IMR-90 (cell line): ENCODE data around the gene NCBP2L. TPM values are rescaled to one million over a fixed set of nuclear protein-coding genes. Genes with fewer than 3 reads are reported as not detected.

Source experiments
- ATAC-seq: fragments of 200-7000 bp; cut with Tn5 transposase; 2 replicates; pipeline ENCODE4 v1.9.1; 2020; ENCODE audit warnings: low read depth, mild to moderate bottlenecking, moderate library complexity
- BruUV-seq: library from RNA; stranded (reverse); fragments of 400-500 nt; replicated peaks from 2 replicates; lab custom pipeline; 2021; lab: Mats Ljungman, UMichigan
- CTCF ChIA-PET: fragments of 300-600 bp; formaldehyde crosslinking; extraction: SDS; loops from one replicate; lab custom pipeline; 2021; ENCODE audit warnings: antibody characterized with exemption; lab: Yijun Ruan, JAX
- POLR2A ChIA-PET: fragments of 300-600 bp; sonication (Branson Sonifier 250); formaldehyde crosslinking; loops from one replicate; lab custom pipeline; 2022; ENCODE audit warnings: antibody characterized with exemption; ENCODE audit not compliant: unreplicated experiment; lab: Charles Lee
- DNase-seq: peaks from one replicate; pipeline ENCODE4 v3.0.0; 2013
- H2AFZ ChIP-seq: replicated peaks from 2 replicates; pipeline ENCODE3; 2013; ENCODE audit warnings: low read length, mild to moderate bottlenecking; ENCODE audit not compliant: poor library complexity
- H2AK5ac ChIP-seq: 2 replicates; pipeline ENCODE4 v1.6.1; 2013; ENCODE audit warnings: low read depth, low read length, inconsistent platforms
- H2AK9ac ChIP-seq: replicated peaks from 2 replicates; pipeline ENCODE3; 2013; ENCODE audit warnings: mild to moderate bottlenecking, low read depth, low read length, moderate library complexity; ENCODE audit not compliant: poor library complexity
- H2BK120ac ChIP-seq: 2 replicates; pipeline ENCODE4 v1.6.1; 2013; ENCODE audit warnings: low read depth, low read length, inconsistent platforms
- H2BK15ac ChIP-seq: 3 replicates; pipeline ENCODE4 v1.6.1; 2013; ENCODE audit warnings: low read depth, low read length, inconsistent platforms
- H2BK20ac ChIP-seq: 2 replicates; pipeline ENCODE4 v1.6.1; 2013; ENCODE audit warnings: low read depth, mild to moderate bottlenecking, inconsistent platforms, low read length, moderate library complexity
- H2BK5ac ChIP-seq: 2 replicates; pipeline ENCODE4 v1.6.1; 2013; ENCODE audit warnings: mild to moderate bottlenecking, low read depth, low read length, inconsistent platforms; ENCODE audit not compliant: poor library complexity, severe bottlenecking
- H3K14ac ChIP-seq: replicated peaks from 2 replicates; pipeline ENCODE4 v1.6.1; 2013; ENCODE audit warnings: low read depth, low read length, inconsistent platforms
- H3K18ac ChIP-seq: 2 replicates; pipeline ENCODE4 v1.6.1; 2013; ENCODE audit warnings: low read depth, low read length, control low read depth
- H3K23ac ChIP-seq: 2 replicates; pipeline ENCODE4 v1.6.1; 2013; ENCODE audit warnings: low read depth, low read length, inconsistent platforms
- H3K27ac ChIP-seq: 2 replicates; pipeline ENCODE4 v1.5.1; 2013; ENCODE audit warnings: mild to moderate bottlenecking, control low read depth, low read length; ENCODE audit not compliant: insufficient read depth
- H3K27me3 ChIP-seq: 2 replicates; pipeline ENCODE4 v1.6.1; 2013; ENCODE audit warnings: low read length; ENCODE audit not compliant: control insufficient read depth, insufficient read depth
- H3K36me3 ChIP-seq: 2 replicates; pipeline ENCODE4 v1.6.1; 2013; ENCODE audit warnings: low read length, mixed read lengths; ENCODE audit not compliant: control insufficient read depth, insufficient read depth
- H3K4ac ChIP-seq: 2 replicates; pipeline ENCODE4 v1.6.1; 2013; ENCODE audit warnings: low read depth, low read length, inconsistent platforms
- H3K4me1 ChIP-seq: 2 replicates; pipeline ENCODE4 v1.6.1; 2013; ENCODE audit warnings: low read length, mixed read lengths; ENCODE audit not compliant: control insufficient read depth, insufficient read depth
- H3K4me2 ChIP-seq: 2 replicates; pipeline ENCODE4 v1.6.1; 2013; ENCODE audit warnings: low read depth, mild to moderate bottlenecking, control low read depth, low read length, moderate library complexity
- H3K4me3 ChIP-seq: 2 replicates; pipeline ENCODE4 v1.5.1; 2013; ENCODE audit warnings: low read depth, mild to moderate bottlenecking, control low read depth, low read length, moderate library complexity; ENCODE audit not compliant: insufficient read depth
- H3K56ac ChIP-seq: 2 replicates; pipeline ENCODE4 v1.6.1; 2013; ENCODE audit warnings: low read length, inconsistent platforms; ENCODE audit not compliant: insufficient read depth; ENCODE audit errors: extremely low read depth
- H3K79me1 ChIP-seq, 2 experiments: 2 replicates each; pipeline ENCODE4 v1.6.1; 2013; ENCODE audit warnings: low read length in 2 of 2, inconsistent platforms in 1 of 2, low read depth in 1 of 2
- H3K9ac ChIP-seq: 2 replicates; pipeline ENCODE4 v1.6.1; 2013; ENCODE audit warnings: low read depth, low read length, control low read depth
- H3K9me1 ChIP-seq: 2 replicates; pipeline ENCODE4 v1.6.1; 2013; ENCODE audit warnings: low read length, inconsistent platforms; ENCODE audit not compliant: insufficient read depth
- H3K9me3 ChIP-seq: 2 replicates; pipeline ENCODE4 v1.6.1; 2013; ENCODE audit warnings: low read length; ENCODE audit not compliant: control insufficient read depth, insufficient read depth
- H4K20me1 ChIP-seq: 2 replicates; pipeline ENCODE4 v1.6.1; 2013; ENCODE audit warnings: low read length, inconsistent platforms; ENCODE audit not compliant: insufficient read depth
- H4K5ac ChIP-seq: 2 replicates; pipeline ENCODE4 v1.6.1; 2013; ENCODE audit warnings: mild to moderate bottlenecking, low read depth, low read length, control low read depth
- H4K8ac ChIP-seq, 2 experiments: 2 replicates each; pipeline ENCODE4 v1.6.1; 2013; ENCODE audit warnings: low read depth in 2 of 2, low read length in 2 of 2, control low read depth in 1 of 2, inconsistent platforms in 1 of 2
- H4K91ac ChIP-seq: 2 replicates; pipeline ENCODE4 v1.6.1; 2013; ENCODE audit warnings: low read depth, low read length, inconsistent platforms; ENCODE audit not compliant: insufficient read depth
- BHLHE40 ChIP-seq: fragments of 150-350 bp; IDR thresholded peaks from 2 replicates; pipeline ENCODE4 v1.6.1; 2016; ENCODE audit warnings: mild to moderate bottlenecking, low read depth, low read length
- CEBPB ChIP-seq: IDR thresholded peaks from 2 replicates; pipeline ENCODE4 v1.6.1; 2012; ENCODE audit warnings: low read depth, low read length, improper control_type of control experiment
- CHD1 ChIP-seq: IDR thresholded peaks from 2 replicates; pipeline ENCODE4 v1.6.1; 2012; ENCODE audit warnings: low read depth, low read length, improper control_type of control experiment
- CTCF ChIP-seq: conservative IDR thresholded peaks from 2 replicates; pipeline ENCODE4 v1.5.1; 2012; ENCODE audit warnings: mild to moderate bottlenecking, low read depth, low read length, improper control_type of control experiment
- ELK1 ChIP-seq: fragments of 150-350 bp; IDR thresholded peaks from 2 replicates; pipeline ENCODE4 v1.6.1; 2016; ENCODE audit warnings: low read depth, mild to moderate bottlenecking, low read length, moderate library complexity, borderline replicate concordance
- MAFK ChIP-seq: IDR thresholded peaks from 2 replicates; pipeline ENCODE4 v1.6.1; 2012; ENCODE audit warnings: low read depth, low read length, improper control_type of control experiment
- MAZ ChIP-seq: IDR thresholded peaks from 2 replicates; pipeline ENCODE4 v1.6.1; 2012; ENCODE audit warnings: low read depth, mild to moderate bottlenecking, low read length, improper control_type of control experiment, moderate library complexity, borderline replicate concordance
- MXI1 ChIP-seq: IDR thresholded peaks from 2 replicates; pipeline ENCODE4 v1.6.1; 2012; ENCODE audit warnings: low read depth, mild to moderate bottlenecking, low read length, moderate library complexity, borderline replicate concordance
- NFE2L2 ChIP-seq: fragments of 150-350 bp; IDR thresholded peaks from 2 replicates; pipeline ENCODE4 v1.6.1; 2016; ENCODE audit warnings: low read depth, mild to moderate bottlenecking, low read length
- RAD21 ChIP-seq: IDR thresholded peaks from 2 replicates; pipeline ENCODE4 v1.6.1; 2012; ENCODE audit warnings: low read length, improper control_type of control experiment
- RFX5 ChIP-seq: IDR thresholded peaks from 2 replicates; pipeline ENCODE4 v1.8.0; 2012; ENCODE audit warnings: low read depth, mild to moderate bottlenecking, low read length, moderate library complexity
- SMC3 ChIP-seq: fragments of 150-350 bp; IDR thresholded peaks from 2 replicates; pipeline ENCODE4 v1.6.1; 2016; ENCODE audit warnings: low read depth, mild to moderate bottlenecking, antibody characterized with exemption, low read length, moderate library complexity
- USF2 ChIP-seq: fragments of 150-350 bp; IDR thresholded peaks from 2 replicates; pipeline ENCODE4 v1.6.1; 2017; ENCODE audit warnings: mild to moderate bottlenecking, antibody characterized with exemption, low read length, low read depth
- WGBS, 2 experiments: methylation state at CpG; one replicate each; pipeline versions ENCODE4 v1.1.5 to v1.1.7; 2013; ENCODE audit warnings: missing lambda C conversion rate in 2 of 2; ENCODE audit not compliant: insufficient read length in 1 of 2; ENCODE audit errors: extremely low coverage in 2 of 2; 5-methylcytosine and 5-hydroxymethylcytosine counted together
- dilution Hi-C: fragments of 300-500 bp; cut with HindIII; formaldehyde crosslinking; loops from one replicate; pipeline ENCODE4 v1.14.3; 2018; ENCODE audit warnings: low sequenced_read_pairs; ENCODE audit not compliant: unreplicated experiment
- in situ Hi-C: fragments of 300-500 bp; cut with MboI; formaldehyde crosslinking; loops from 3 replicates; pipeline ENCODE4 v1.14.3; 2019; ENCODE audit warnings: low sequenced_read_pairs, inconsistent platforms, mixed read lengths
- intact Hi-C: fragments of 100-400 bp; cut with micrococcal nuclease; formaldehyde crosslinking; loops from 2 replicates; pipeline ENCODE4 v1.10.0; 2022
- polyA plus RNA-seq, 3 experiments: library from polyadenylated mRNA; depleted of rRNA; stranded (reverse); fragments of >200 nt; gene quantifications; 2 replicates each; pipeline ENCODE4 v1.2.3, GENCODE V29; 2012; ENCODE audit warnings: low replicate concordance in 1 of 3
- total RNA-seq: library from RNA; depleted of rRNA; stranded (reverse); fragments of >200 nt; gene quantifications from 2 replicates; pipeline ENCODE4 v1.2.3, GENCODE V29; 2012

NCBP2L gene
- total and polyA plus RNA-seq, 2 of the 4 experiments (the other 2 are of a cell fraction): not detected

GRCh38 chrX:107776649-107777535, 641 bp upstream of the NCBP2L start:
- H3K36me3 ChIP-seq: no peaks in the 10 kb centered on the region
- peak; percentile 87 for DNase-seq
- ChIA-PET CTCF (interaction anchor here (0.7 to 1.9 kb wide), 8 partner anchors 10 to 238 kb away, joined by 3 to 8 read pairs (median 3); no protein-coding TSS in a partner anchor), POLR2A (no interaction called here)
- H3K4me1 ChIP-seq: no peaks in the 10 kb centered on the region
- H3K27me3 ChIP-seq: peaks cover 31% of the 10 kb centered on the region
- H3K9me1 ChIP-seq: no peaks in the 10 kb centered on the region
- no peak overlapping the region for H2BK20ac ChIP-seq
- no peak overlapping the region for H2AK5ac ChIP-seq
- H3K4ac ChIP-seq: no peak overlapping the region
- no peak overlapping the region for H3K14ac ChIP-seq
- WGBS, 2 experiments: 36 to 88% methylated on average over 1 to 5 of the region's 20 CpGs
- no peaks in the 10 kb centered on the region for H4K20me1 ChIP-seq
- intact Hi-C loops: loop anchor here (1.0 to 5.0 kb wide), 7 partner anchors 59 to 885 kb away; no protein-coding TSS in a partner anchor
- H4K5ac ChIP-seq: no peak overlapping the region
- peak overlapping the region; percentile 14; the same call in 1 of the 2 replicates for H3K4me3 ChIP-seq
- no peak overlapping the region for H2BK15ac ChIP-seq
- H3K79me1 ChIP-seq: no peaks in the 10 kb centered on the region
- no peak overlapping the region for H3K56ac ChIP-seq
- no peak overlapping the region for H4K8ac ChIP-seq
- H3K18ac ChIP-seq: no peak overlapping the region
- no peak overlapping the region for H2BK5ac ChIP-seq
- no peak overlapping the region for H2BK120ac ChIP-seq
- no peak overlapping the region for H3K9ac ChIP-seq
- no peaks in the 10 kb centered on the region for H3K9me3 ChIP-seq
- BruUV-seq: no TSS peak
- peak; percentile 88 for ATAC-seq
- no peak overlapping the region for H4K91ac ChIP-seq
- dilution Hi-C loops: no loop called here
- no peak overlapping the region for H3K23ac ChIP-seq
- peak overlapping the region; percentile 75 for H3K4me2 ChIP-seq
- H2AK9ac ChIP-seq: peak overlapping the region; percentile 44
- peak overlapping the region; percentile 36 for H2AFZ ChIP-seq
- no peak overlapping the region for H3K27ac ChIP-seq
- in situ Hi-C loops: loop anchor here (5.0 kb wide), 1 partner anchor 120 kb away; no protein-coding TSS in a partner anchor
- TF ChIP-seq MAZ: no peak
- TF ChIP-seq MXI1: no peak
- no peak for TF ChIP-seq CHD1
- TF ChIP-seq SMC3: peak; percentile 55
- TF ChIP-seq NFE2L2: no peak
- no peak for TF ChIP-seq USF2
- TF ChIP-seq RFX5: no peak
- TF ChIP-seq CEBPB: no peak
- TF ChIP-seq CTCF: peak; percentile 80
- TF ChIP-seq ELK1: no peak
- TF ChIP-seq MAFK: no peak
- TF ChIP-seq BHLHE40: no peak
- peak; percentile 82 for TF ChIP-seq RAD21
